Activated CD4-positive, CD25-positive, alpha-beta regulatory T cell treated with anti-CD3 and anti-CD28 coated beads, Interleukin-2, amount 50 U/mL, for 72 hours (primary cell): ENCODE data around the gene EDNRB.
"Not testable (repeated sequence)": the region's sequence is repeated elsewhere in the genome, so short reads cannot be mapped to it uniquely, and the experiment has no call there.

ENCODE experiments used
- DNase-seq: peaks from one replicate; pipeline ENCODE4 v3.0.0; 2021

EDNRB gene

DNA sequence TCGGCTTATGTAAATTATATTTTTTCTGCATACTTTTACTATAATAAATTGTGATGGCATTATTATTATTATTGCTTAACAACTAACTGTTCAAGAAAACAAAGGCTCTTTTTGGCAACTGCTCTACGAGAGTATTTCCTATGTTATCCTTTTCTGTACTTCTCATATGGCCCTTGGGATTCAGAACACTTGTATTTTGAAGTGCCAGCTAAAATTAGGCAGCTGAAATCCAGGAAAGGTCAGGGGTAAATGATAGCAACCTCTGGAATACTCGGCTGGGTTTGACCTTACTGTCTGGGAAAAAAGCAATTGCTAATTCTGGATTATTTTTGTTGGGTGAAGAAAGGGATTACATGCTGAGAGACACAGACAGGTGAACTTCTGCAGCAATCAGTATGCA lies 23.9 kb downstream of the EDNRB start:
- DNase-seq, result no peak

DNA sequence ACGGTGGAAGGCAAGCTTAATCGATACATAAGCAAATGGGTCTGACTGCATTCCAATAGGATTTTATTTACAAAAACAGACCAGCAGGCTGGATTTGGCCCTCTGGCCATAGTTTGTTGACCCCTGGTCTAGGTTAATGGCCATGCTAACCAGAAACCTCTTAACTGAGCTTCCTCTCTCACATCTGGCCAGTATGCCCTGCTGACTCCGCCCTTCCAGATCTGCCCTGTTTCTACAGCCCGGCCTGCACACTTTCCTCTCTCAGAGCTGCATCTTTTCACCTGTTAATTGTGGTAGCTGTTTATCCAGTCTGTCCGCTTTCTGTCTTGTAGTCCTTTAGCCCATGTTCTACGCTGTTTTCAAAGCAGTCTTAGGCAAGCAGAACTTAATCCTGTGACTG lies 25.6 kb downstream of the EDNRB start:
- DNase-seq, result no peak

GRCh38 chr13:77892491-77892890 lies 26.1 kb downstream of the EDNRB start:
- no peak for DNase-seq

- DNase-seq, result no peak
Measured at GRCh38 chr13:77891486-77891885, 27.1 kb downstream of the EDNRB start.

DNA sequence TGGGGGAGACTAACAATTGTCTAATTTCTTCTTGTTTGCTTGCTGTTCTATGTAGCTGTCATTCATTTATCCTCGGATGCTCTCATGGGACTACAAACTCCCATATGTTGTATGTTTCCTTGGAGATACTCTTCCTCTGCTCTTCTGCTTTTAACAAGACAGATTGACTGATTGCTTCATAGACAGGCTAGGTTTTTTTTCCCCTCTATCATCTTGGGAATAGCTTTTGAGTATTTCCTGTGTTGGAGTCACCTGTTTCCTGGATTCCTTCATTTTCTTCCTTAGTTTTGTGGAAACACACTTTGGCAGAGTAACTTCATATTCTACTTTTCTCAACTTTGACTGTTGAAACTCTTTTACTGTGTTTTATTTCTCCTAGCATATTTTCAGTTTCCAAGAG lies 27.6 kb downstream of the EDNRB start:
- no peak for DNase-seq

- DNase-seq, result no peak
Measured at GRCh38 chr13:77883328-77883727, 35.3 kb downstream of the EDNRB start.

DNA sequence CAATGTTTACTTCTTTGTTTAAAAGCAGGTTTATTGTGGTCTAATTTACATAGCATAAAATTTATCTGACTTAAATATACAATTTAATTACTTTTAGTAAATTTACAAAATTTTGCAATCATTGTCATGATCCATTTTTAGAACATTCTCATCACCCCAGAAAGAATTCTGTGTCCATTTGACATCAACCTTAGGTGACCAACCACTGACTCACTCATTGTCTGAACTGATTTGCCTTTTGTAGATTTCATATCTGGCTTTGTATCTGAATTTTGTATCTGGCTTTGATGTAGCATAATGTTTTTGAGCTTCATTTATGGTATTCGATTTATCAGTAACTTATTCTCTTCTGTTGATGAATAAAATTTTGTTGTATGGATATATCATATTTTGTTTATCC lies 40.4 kb downstream of the EDNRB start:
- no peak for DNase-seq

DNA sequence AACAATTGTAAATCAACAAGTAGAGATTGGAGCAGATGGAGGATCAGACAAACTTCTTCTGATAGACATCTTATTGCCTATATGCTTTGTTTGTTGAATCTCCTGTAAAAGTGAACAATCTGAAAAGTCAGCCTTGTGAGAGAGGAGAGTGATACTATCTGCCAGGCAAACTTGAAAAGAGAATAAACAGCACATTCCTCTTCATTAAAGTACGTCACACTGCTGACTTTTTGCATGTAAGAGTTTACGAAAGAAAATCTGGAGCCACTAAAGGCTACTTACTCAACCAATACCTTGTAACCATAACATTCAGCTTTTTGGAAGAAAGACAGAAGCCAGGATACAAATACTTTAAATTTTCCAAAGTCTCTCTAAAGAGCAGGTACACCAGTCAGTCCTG lies 42.5 kb downstream of the EDNRB start:
- DNase-seq, result no peak

- DNase-seq, result no peak
Measured at GRCh38 chr13:77874406-77874805, 44.2 kb downstream of the EDNRB start.

DNA sequence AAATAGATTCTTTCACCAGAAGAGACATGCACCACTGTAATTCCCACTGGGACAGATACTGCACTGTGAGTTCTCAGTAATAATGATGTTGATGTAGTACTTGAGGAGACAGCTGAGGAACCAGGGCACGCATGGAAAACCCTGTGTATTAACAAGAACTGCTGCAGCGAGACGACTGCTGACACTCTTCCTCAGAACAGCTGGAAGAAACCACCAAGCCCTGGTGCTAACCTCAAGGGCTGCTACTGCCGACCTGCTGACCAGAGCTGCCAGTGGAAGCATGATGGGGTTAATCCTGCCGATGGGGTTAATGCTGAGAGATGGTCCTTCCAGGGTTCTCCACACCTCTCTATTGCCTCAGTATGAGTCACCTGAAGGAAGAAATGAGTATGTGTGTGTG lies 45.6 kb downstream of the EDNRB start:
- no peak for DNase-seq

DNA sequence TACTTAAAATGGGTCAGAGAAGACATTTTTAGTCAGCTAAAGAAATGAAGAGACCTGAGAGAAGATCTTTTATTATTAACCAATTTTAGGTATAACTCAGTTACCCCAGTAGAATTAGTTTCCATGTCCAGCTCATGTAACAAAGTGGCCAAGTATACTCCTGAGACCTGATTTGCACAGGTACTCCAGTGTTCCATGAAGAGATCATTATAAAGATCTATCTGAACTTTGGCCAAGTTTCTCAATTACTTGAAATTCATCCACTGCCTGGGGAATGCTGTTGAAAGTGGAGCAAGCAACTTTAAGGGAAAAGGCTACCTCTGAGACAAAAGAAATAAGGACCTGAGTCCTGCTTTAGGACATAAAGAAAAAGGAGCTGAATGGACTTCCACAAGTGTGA lies 47.0 kb downstream of the EDNRB start:
- DNase-seq, result no peak

GRCh38 chr13:77868717-77869116 lies 49.9 kb downstream of the EDNRB start:
- DNase-seq, result no peak

DNA sequence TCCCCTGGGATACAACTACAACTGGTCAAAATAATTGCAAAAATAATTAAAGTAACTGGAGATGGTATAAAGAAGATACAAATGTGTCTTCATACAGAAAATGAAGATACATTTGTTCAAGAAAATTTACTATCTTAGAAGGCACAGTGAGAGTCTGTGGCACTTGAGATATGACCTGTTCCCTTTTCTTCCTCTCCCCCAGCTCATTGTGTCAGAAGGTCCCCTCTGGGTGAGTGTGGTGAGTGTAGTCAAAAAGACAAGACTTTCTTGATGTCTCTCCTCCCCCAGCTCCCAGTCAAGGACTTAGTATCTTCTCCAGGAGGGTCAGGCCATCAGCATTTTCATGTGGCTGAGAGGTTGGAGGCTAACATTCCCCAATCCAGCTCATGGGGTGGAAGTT lies 51.7 kb downstream of the EDNRB start:
- DNase-seq, result no peak

- no peak for DNase-seq
Measured at GRCh38 chr13:77865622-77866021, 53.0 kb downstream of the EDNRB start.

DNA sequence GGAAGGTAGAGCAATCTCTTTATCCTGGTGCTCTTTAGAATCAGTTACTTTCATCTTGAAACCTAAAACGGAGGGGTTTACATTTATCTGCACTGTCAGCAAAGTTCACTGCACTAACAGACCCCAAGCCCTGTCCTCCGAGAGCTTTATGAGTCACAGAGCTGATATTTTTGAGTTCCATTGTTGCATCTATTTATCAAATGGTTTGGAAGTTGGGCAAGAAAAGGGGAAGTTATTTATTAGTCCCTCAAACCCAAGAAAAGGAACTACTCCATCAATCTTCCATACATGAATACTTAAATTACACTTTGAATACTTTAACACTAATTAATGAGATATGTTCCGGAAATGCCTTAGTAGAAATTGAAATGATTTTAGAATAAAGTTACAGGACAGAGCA lies 55.5 kb downstream of the EDNRB start:
- no peak for DNase-seq

GRCh38 chr13:77861741-77862140 lies 56.9 kb downstream of the EDNRB start:
- no peak for DNase-seq

GRCh38 chr13:77860507-77860981 lies 58.1 kb downstream of the EDNRB start:
- DNase-seq, result no peak

DNA sequence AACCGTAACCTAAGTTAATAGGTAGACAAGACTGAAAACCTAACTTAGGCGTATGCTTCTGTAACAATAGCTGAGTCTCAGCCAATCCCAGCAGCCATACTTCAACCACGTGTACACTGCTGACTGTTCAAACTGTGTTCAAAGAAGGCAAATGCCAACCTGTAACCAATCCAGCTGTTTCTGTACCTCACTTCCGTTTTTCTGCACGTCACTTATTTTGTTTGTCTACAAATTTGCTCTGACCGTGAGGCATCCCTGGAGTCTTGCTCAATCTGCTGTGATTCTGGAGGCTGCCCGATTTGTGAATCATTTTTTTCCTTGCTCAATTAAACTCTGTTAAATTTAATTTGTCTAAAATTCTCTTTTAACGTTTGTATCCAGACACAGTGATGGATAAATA lies 59.2 kb downstream of the EDNRB start:
- DNase-seq, result no peak

- DNase-seq, result no peak
Measured at GRCh38 chr13:77857531-77858209, 61.0 kb downstream of the EDNRB start.

DNA sequence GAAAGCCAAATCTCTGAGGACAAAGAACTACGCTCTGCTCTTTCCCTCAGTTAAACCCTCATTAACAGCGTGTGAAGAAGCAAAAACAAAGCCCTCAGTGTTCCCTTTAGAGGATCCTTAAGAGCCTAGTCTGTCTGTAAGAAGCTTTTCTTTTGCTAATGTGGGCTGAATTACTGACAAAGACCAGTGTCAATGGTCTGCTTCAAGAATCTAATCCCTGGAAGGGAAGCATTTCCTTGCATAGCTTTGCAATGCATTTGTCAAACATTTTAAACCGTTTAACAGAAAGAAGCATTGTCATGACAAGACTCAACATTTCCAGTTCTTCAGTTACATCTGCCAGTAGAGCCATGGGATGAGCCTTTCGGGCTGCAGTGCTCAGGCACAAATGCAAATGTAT lies 64.9 kb downstream of the EDNRB start:
- no peak for DNase-seq

DNA sequence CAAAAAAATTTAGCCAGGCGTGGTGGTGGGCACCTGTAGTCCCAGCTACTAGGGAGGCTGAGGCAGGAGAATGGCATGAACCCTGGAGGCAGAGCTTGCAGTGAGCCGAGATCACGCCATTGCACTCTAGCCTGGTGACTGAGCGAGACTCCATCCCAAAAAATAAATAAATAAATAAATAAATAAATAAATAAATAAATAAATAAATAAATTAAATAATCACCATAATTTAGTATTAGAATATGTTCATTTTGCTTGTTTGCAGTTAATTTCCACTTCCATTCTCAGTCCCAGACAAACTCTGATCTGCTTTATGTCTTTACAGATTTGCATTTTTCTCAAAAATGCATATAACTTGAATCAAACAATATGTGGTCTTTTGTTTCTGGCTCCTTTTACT lies 70.6 kb downstream of the EDNRB start:
- DNase-seq, result not testable (repeated sequence)

GRCh38 chr13:77846173-77846572 lies 72.5 kb downstream of the EDNRB start:
- no peak for DNase-seq
